ENCODE measurements around the gene TNS3. TPM values are rescaled to one million over a fixed set of nuclear protein-coding genes. Genes with fewer than 3 reads are reported as not detected.

Gene TNS3
- total RNA-seq, 1 experiment from 2014 or later: 9.5 TPM

- Histone ChIP-seq H2BK120ac (ENCODE audit: low read depth, low read length, poor library complexity, severe bottlenecking) (no peak overlapping the region), H3K23me2 (ENCODE audit: insufficient read length, low read depth, low read length, poor library complexity, severe bottlenecking) (no peaks in the 10 kb centered on the region), H3K23ac (ENCODE audit: insufficient read length, low read depth, low read length) (no peak overlapping the region), H3K9ac (ENCODE audit: extremely low read depth, insufficient read length, low read length) (no peak overlapping the region), H2BK5ac (ENCODE audit: insufficient read length, low read length) (no peak overlapping the region), H4K5ac (ENCODE audit: insufficient read length, low read depth, low read length) (no peak overlapping the region), H4K20me1 (ENCODE audit: control insufficient read depth, insufficient read depth, insufficient read length) (no peaks in the 10 kb centered on the region), H2BK20ac (ENCODE audit: low read depth, low read length, poor library complexity, severe bottlenecking) (no peak overlapping the region), H3K4me2 (ENCODE audit: insufficient read depth, insufficient read length, low read length) (no peak overlapping the region), H3K56ac (ENCODE audit: insufficient read length, low read depth, low read length) (no peak overlapping the region), H3K27me3 (ENCODE audit: insufficient read depth, low read length) (no peaks in the 10 kb centered on the region), H3K9me3 (ENCODE audit: control insufficient read depth, low read depth, low read length) (no peaks in the 10 kb centered on the region), H3K27ac (ENCODE audit: insufficient read length, low read depth, low read length) (no peak overlapping the region), H3K79me1 (ENCODE audit: insufficient read depth, low read depth, low read length, poor library complexity, severe bottlenecking) (no peaks in the 10 kb centered on the region), H2AFZ (ENCODE audit: low read length) (no peak overlapping the region), H4K8ac (replicated peaks; ENCODE audit: insufficient read length, low read depth, low read length) (no peak overlapping the region), H2BK15ac (ENCODE audit: low read depth, low read length) (no peak overlapping the region), H2AK5ac (ENCODE audit: insufficient read length, low read length) (no peak overlapping the region), H3K79me2 (ENCODE audit: insufficient read depth, low read length) (no peaks in the 10 kb centered on the region), H3T11ph (ENCODE audit: low read length) (no peak overlapping the region), H3K4me1 (ENCODE audit: insufficient read depth, low read length) (peaks cover 10% of the 10 kb centered on the region; the same call in 1 of the 2 replicates), H3K14ac (ENCODE audit: insufficient read depth, low read length) (no peak overlapping the region), H3K18ac (ENCODE audit: insufficient read length, low read depth, low read length) (no peak overlapping the region), H2BK12ac (ENCODE audit: insufficient read length, low read depth, low read length) (no peak overlapping the region), H3K4ac (ENCODE audit: low read depth, low read length) (no peak overlapping the region), H4K91ac (ENCODE audit: insufficient read length, low read depth, low read length) (no peak overlapping the region)
- Mint-ChIP-seq H3K27me3 (ENCODE audit: low read depth) (peaks cover 5% of the 10 kb centered on the region), H3K36me3 (ENCODE audit: insufficient read depth in 1 of 3, low read depth in 3 of 3) (peaks cover 0 to 10% (median 3%) of the 10 kb centered on the region in 3 experiments; a peak in 4 of 7 replicates), H3K9me3 (no peaks in the 10 kb centered on the region), H3K4me1 (peaks cover 22 to 24% of the 10 kb centered on the region in 2 experiments), H3K4me3 (no peak overlapping the region), H3K27ac (no peak overlapping the region)
- WGBS (ENCODE audit: extremely low coverage, insufficient read length, low lambda C conversion rate): no CpG with 5 or more reads among the region's 9 CpGs
- TF ChIP-seq CTCF (conservative IDR thresholded peaks at IDR 0.05): no peak
- DNase-seq: no peak
These were observed 263.3 kb downstream of the TNS3 start for GRCh38 chr7:47318395-47319182.
